PFSK-1 (cell line): ENCODE measurements around the gene MTLN.

Source experiments
- FOXP2 ChIP-seq: optimal IDR thresholded peaks from 2 replicates; pipeline ENCODE3; 2011; ENCODE audit warnings: borderline replicate concordance, control low read depth, inconsistent platforms; ENCODE audit not compliant: insufficient read depth; ENCODE audit errors: extremely low read length, extremely low read depth
- POLR2AphosphoS5 ChIP-seq: IDR thresholded peaks from 2 replicates; pipeline ENCODE4 v1.6.1; 2012; ENCODE audit warnings: low read depth, mild to moderate bottlenecking, control low read depth, low read length, moderate library complexity
- REST ChIP-seq, 2 experiments: IDR thresholded peaks; 2 replicates each; pipeline versions ENCODE4 v1.6.1 to v1.8.0; 2011 to 2012; ENCODE audit warnings: low read depth in 2 of 2, low read length in 2 of 2, control low read depth in 1 of 2, inconsistent platforms in 1 of 2, mild to moderate bottlenecking in 1 of 2, moderate library complexity in 1 of 2; ENCODE audit not compliant: insufficient read depth in 1 of 2
- SIN3A ChIP-seq: IDR thresholded peaks from 2 replicates; pipeline ENCODE4 v1.6.1; 2012; ENCODE audit warnings: mild to moderate bottlenecking, low read length, moderate library complexity, borderline replicate concordance; ENCODE audit not compliant: insufficient read depth
- TAF1 ChIP-seq: IDR thresholded peaks from 2 replicates; pipeline ENCODE4 v1.6.1; 2012; ENCODE audit warnings: low read length, control low read depth, borderline replicate concordance; ENCODE audit not compliant: insufficient read depth

GRCh38 chr2:110198016-110198415 is 14.3 kb downstream of the MTLN start:
- TF ChIP-seq REST (IDR thresholded peaks at IDR 0.05; ENCODE audit: insufficient read depth in 1 of 2, low read depth in 2 of 2, low read length in 2 of 2): no peak
- no peak for TF ChIP-seq FOXP2
- TF ChIP-seq POLR2AphosphoS5: no peak
- no peak for TF ChIP-seq TAF1
- TF ChIP-seq SIN3A: no peak
